H1 (cell line): ENCODE results near the gene DPP8.

ENCODE experiments used
- EZH2 ChIP-seq: fragments of 200-600 bp; sonication (generic); IDR thresholded peaks from 2 replicates; pipeline ENCODE4 v1.7.1; 2012; ENCODE audit warnings: low read depth, mild to moderate bottlenecking, moderate library complexity, low read length, inconsistent platforms; ENCODE audit not compliant: severe bottlenecking
- POLR2AphosphoS5 ChIP-seq: IDR thresholded peaks from 2 replicates; pipeline ENCODE4 v1.6.1; 2011; ENCODE audit warnings: low read depth, low read length

- no peak for TF ChIP-seq EZH2
- no peak for TF ChIP-seq POLR2AphosphoS5
Observed at GRCh38 chr15:65413051-65413759, 104.3 kb downstream of the DPP8 start.
